ENCODE results near the gene YDJC.

The YDJC gene

DNA sequence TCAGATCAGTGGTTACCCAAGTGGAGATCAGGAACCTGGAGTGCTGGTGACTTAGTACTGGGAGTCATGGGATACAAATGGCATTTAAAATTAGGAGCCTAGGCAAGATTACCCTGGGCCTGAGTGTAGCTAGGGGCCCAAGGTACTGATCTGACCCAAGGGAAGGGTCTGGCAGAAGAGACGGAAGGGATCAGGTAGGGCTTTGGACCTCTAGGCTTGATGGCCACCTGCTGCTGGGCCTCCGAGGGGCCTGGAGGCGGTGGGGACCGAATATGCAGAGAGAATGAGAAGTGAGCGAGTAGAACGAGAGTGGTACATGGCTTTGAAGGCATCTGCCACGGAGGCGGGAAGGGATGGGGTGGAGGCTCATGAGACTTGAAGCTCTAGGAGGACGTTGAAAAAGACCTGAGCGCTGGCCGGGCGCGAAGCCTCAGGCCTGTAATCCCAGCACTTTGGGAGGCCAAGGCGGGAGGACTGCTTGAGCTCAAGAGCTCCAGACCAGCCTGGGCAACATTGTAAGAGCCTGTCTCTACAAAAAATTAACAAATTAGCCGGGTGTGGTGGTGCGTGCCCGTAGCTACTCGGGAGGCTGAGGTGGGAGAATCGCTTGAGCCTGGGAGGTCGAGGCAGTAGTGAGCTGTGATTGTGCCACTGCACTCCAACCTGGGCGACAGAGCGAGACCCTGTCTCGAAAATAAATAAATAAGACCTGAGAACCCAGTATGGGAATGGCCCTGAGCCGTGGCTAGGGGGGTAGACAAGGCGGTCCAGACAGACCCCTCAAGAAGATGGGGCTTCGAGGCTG lies 35.4 kb upstream of the YDJC start:
- Histone ChIP-seq H3K9ac (ENCODE audit: low read length) (peak overlapping the region; percentile 93), H3K4me1 (ENCODE audit: control insufficient read depth, insufficient read depth, low read length) (peaks cover 3% of the 10 kb centered on the region), H3K27me3 (replicated peaks; ENCODE audit: control insufficient read depth, insufficient read depth, low read length) (peaks cover 15% of the 10 kb centered on the region), H3K4me3 (ENCODE audit: low read length) (peak overlapping the region; percentile 89), H3K9me3 (ENCODE audit: control insufficient read depth, low read length) (no peaks in the 10 kb centered on the region), H3K36me3 (ENCODE audit: control insufficient read depth, insufficient read depth, low read length, severe bottlenecking) (peaks cover 6% of the 10 kb centered on the region)
- no peak for DNase-seq (ENCODE audit: low read depth)

DNA sequence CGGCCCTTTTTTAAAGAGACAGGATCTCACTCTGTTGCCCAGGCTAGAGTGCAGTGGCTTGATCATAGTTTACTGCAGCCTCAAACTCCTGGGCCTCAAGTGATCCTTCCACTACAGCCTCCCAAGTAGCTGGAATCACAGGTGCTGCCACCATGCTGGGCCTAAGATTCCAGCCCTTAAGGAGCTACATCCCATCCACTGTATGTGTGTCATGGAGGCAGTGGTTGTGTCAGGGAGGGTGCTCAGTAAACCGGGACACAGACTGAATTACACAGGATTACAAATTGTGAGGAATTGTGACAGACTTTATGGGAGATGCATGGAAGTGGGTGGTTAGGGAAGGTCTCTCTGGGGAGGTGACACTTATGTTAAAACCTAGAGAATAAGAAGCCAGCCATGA lies 33.9 kb upstream of the YDJC start:
- H3K9ac ChIP-seq (ENCODE audit: low read length): no peak overlapping the region
- no peak for DNase-seq (ENCODE audit: low read depth)

DNA sequence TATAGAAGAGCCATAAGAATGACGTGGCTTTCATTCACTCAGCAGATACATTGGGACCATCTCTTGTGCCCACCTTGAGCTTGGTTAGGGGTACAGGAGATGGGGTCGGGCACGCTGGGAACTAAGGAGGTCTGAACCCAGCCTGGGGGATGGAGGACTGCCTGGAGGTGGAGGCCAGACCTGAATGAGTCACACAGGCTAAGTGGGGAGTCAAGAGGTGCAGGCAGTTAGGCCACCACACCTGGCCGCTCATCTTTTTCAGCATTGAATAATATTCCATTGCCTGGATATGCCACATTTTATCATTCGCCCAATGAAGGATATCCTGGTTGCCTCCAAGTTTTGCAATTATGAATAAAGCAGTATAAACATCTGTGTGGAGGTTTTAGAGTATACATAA lies 32.2 kb upstream of the YDJC start:
- Histone ChIP-seq H3K27me3 (replicated peaks; ENCODE audit: control insufficient read depth, insufficient read depth, low read length) (peaks cover 18% of the 10 kb centered on the region), H3K36me3 (ENCODE audit: control insufficient read depth, insufficient read depth, low read length, severe bottlenecking) (no peaks in the 10 kb centered on the region), H3K4me1 (ENCODE audit: control insufficient read depth, insufficient read depth, low read length) (peaks cover 3% of the 10 kb centered on the region), H3K9ac (ENCODE audit: low read length) (no peak overlapping the region), H3K4me3 (ENCODE audit: low read length) (no peak overlapping the region), H3K9me3 (ENCODE audit: control insufficient read depth, low read length) (no peaks in the 10 kb centered on the region)
- no peak for DNase-seq (ENCODE audit: low read depth)

More for the DNA sequence above, 33.9 kb upstream of the YDJC start:
- Histone ChIP-seq H3K4me3 (ENCODE audit: low read length) (no peak overlapping the region), H3K4me1 (ENCODE audit: control insufficient read depth, insufficient read depth, low read length) (peaks cover 3% of the 10 kb centered on the region), H3K27me3 (replicated peaks; ENCODE audit: control insufficient read depth, insufficient read depth, low read length) (peaks cover 18% of the 10 kb centered on the region), H3K9me3 (ENCODE audit: control insufficient read depth, low read length) (no peaks in the 10 kb centered on the region), H3K36me3 (ENCODE audit: control insufficient read depth, insufficient read depth, low read length, severe bottlenecking) (no peaks in the 10 kb centered on the region)

DNA sequence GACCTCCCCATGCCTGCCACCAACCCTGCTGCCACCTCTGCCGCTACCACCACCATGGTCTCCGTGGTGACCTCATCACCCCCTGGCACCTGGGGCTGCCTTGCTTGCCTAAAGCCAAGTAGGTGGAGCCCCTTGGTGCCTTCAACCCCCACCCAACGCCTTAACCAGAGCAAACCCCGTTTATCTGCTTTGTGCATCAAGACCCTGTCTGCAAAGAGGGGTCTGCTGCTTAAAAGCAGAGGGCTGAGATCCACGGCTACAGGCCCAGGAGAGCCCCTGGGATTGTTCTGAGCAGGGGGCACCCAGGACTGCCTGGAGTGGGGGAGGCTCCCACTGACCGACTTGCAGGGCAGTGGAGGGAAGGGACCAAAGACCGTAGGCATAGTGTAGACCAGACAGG lies 31.1 kb upstream of the YDJC start:
- no peak overlapping the region for H3K4me3 ChIP-seq (ENCODE audit: low read length)
- H3K9ac ChIP-seq (ENCODE audit: low read length): no peak overlapping the region
- H3K27me3 ChIP-seq (replicated peaks; ENCODE audit: control insufficient read depth, insufficient read depth, low read length): peaks cover 18% of the 10 kb centered on the region
- no peaks in the 10 kb centered on the region for H3K36me3 ChIP-seq (ENCODE audit: control insufficient read depth, insufficient read depth, low read length, severe bottlenecking)
- H3K9me3 ChIP-seq (ENCODE audit: control insufficient read depth, low read length): no peaks in the 10 kb centered on the region
- DNase-seq (ENCODE audit: low read depth): no peak
- H3K4me1 ChIP-seq (ENCODE audit: control insufficient read depth, insufficient read depth, low read length): no peaks in the 10 kb centered on the region

DNA sequence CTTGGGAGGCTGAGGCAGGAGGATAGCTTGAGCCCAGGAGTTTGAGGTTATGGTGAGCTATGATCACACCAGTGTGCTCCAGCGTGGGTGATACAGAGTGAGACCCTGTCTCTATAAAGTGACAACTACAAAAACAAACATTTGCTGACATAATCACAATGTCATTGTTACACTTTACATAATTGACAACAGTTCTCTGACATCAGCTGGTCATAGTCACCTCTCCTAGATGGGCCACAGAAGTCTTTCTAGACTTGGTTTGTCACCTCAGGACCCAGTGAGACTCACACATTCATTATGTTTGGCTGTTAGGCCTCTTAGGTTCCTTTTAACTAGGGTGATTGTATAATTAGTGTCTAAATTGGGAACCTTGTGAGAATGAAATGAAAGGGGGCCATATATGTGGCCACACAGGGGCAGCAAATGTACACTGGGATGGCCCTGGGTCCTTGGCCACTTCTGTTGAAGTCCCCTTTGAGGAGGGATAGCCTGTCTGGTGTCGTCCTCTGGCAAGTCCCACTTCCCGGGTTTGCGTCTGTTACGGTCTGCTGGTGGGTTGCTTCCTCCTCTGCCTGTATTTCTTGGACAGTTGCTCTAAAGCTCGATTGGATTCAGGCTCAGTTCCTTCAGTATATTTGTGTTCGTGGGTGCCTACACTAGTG lies 30.2 kb upstream of the YDJC start:
- Histone ChIP-seq H3K9ac (ENCODE audit: low read length) (no peak overlapping the region), H3K4me3 (ENCODE audit: low read length) (no peak overlapping the region), H3K36me3 (ENCODE audit: control insufficient read depth, insufficient read depth, low read length, severe bottlenecking) (no peaks in the 10 kb centered on the region), H3K27me3 (replicated peaks; ENCODE audit: control insufficient read depth, insufficient read depth, low read length) (peaks cover 18% of the 10 kb centered on the region), H3K4me1 (ENCODE audit: control insufficient read depth, insufficient read depth, low read length) (no peaks in the 10 kb centered on the region), H3K9me3 (ENCODE audit: control insufficient read depth, low read length) (no peaks in the 10 kb centered on the region)
- DNase-seq (ENCODE audit: low read depth): no peak

DNA sequence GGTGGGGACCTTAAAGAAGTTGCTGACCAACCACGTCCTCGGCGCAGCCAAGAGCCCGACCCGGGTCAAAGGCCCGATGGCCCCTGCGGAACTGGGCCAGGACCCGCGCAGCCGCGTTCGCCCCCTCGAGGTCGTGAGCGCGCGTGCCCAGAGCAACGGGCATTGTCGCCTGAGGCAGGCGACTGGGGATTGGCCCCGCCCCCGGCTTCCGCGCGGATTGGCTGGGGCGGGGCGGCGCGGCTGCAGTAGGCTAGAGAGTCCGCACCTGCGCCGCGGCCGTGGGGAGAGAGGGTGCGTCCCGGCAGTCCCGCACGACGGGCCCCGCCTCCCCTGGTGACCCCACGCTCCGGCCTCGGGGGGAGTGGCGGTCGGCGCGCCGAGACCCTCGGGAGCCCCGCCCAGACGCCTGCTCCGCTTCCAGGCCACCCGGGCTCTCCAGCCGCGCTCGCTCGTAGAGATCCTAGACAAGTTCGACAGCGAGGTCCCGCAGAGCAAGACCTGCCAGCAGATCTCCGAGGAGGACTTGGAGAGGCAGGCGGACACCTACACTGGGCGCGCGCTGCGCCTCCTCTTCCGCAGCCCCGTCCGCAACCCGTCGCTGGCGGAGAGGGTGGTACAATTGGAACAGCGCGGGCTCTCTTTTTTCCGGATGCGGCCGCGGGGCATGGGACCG lies 27.7 kb upstream of the YDJC start:
- peak; percentile 71 for DNase-seq (ENCODE audit: low read depth)
- no peaks in the 10 kb centered on the region for H3K36me3 ChIP-seq (ENCODE audit: control insufficient read depth, insufficient read depth, low read length, severe bottlenecking)
- H3K9me3 ChIP-seq (ENCODE audit: control insufficient read depth, low read length): no peaks in the 10 kb centered on the region
- H3K9ac ChIP-seq (ENCODE audit: low read length): no peak overlapping the region
- H3K27me3 ChIP-seq (replicated peaks; ENCODE audit: control insufficient read depth, insufficient read depth, low read length): peaks cover 18% of the 10 kb centered on the region
- H3K4me1 ChIP-seq (ENCODE audit: control insufficient read depth, insufficient read depth, low read length): peaks cover 3% of the 10 kb centered on the region
- peak overlapping the region; percentile 72 for H3K4me3 ChIP-seq (ENCODE audit: low read length)

DNA sequence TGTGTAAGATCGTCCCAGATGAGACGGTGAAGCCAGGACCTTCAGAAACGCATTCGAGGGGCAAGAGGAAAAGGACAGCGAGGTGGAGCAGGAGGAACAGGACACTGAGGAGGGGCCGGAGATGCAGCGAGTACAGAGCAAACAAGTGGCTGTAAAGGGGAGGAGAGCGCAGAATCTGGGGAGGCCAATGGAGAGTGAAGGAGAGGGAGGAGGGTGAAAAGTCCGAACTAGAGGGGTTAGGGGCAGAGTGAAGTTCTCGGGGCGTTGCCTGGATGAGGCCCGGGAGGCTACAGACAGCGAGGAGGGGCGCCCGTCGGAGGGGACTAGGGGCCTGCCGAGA lies 27.2 kb upstream of the YDJC start:
- H3K27me3 ChIP-seq (replicated peaks; ENCODE audit: control insufficient read depth, insufficient read depth, low read length): peaks cover 18% of the 10 kb centered on the region
- no peak overlapping the region for H3K9ac ChIP-seq (ENCODE audit: low read length)
- peaks cover 4% of the 10 kb centered on the region for H3K4me1 ChIP-seq (ENCODE audit: control insufficient read depth, insufficient read depth, low read length)
- no peaks in the 10 kb centered on the region for H3K9me3 ChIP-seq (ENCODE audit: control insufficient read depth, low read length)
- no peak for DNase-seq (ENCODE audit: low read depth)
- H3K36me3 ChIP-seq (ENCODE audit: control insufficient read depth, insufficient read depth, low read length, severe bottlenecking): no peaks in the 10 kb centered on the region
- peak overlapping the region; percentile 72 for H3K4me3 ChIP-seq (ENCODE audit: low read length)

DNA sequence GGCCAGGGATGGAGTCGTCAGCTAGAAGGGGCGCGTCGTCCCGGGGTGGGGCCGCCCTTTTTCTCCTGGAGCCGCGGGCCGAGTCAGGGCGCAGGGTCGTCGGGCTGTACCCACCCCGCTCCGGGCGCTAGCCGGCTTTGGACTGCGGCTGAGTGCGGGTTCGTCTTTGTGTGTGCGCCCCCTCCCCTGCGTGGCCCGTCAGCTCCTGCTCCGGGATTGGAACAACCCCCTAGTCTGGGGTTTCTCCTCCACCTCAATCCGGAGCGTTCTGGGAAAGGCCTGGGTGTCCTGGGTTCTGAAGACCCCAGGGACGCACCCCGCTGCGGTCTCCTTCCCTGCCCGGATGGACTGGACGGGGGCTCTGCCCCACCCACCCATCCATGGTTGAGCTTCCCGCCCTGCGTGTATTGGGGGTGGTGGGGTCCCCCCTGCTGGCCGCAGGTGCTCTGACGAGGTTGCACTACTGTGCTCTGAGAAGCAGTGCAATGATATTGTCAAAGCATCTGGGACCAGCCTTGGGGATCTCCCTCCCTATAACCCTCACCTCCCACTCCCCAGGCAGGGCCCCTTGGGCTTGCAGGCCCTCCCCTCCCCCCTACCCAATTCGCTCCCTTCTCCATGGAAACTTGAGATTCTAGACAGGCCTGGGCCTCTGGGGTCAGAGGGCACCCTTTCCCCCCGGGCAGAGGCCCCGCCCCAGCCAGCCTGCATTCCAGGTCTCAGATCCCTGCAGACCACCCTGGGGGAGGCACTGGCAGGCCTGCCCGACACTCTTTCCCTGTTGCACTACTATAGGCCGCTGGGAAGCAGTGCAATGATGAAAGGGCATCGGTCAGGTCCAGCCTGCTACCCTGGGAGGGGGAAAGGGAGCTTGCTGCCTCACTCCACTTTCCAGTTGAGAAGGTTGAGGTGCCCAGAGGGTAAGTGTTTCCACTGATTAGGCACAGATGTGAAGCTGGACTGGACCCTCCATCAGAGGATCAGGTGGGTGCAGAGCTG lies 23.0 kb upstream of the YDJC start:
- H3K9me3 ChIP-seq (ENCODE audit: control insufficient read depth, low read length): no peaks in the 10 kb centered on the region
- peak overlapping the region; percentile 81 for H3K9ac ChIP-seq (ENCODE audit: low read length)
- H3K27me3 ChIP-seq (replicated peaks; ENCODE audit: control insufficient read depth, insufficient read depth, low read length): no peaks in the 10 kb centered on the region
- peaks cover 3% of the 10 kb centered on the region for H3K36me3 ChIP-seq (ENCODE audit: control insufficient read depth, insufficient read depth, low read length, severe bottlenecking)
- no peak for DNase-seq (ENCODE audit: low read depth)
- peaks cover 12% of the 10 kb centered on the region for H3K4me1 ChIP-seq (ENCODE audit: control insufficient read depth, insufficient read depth, low read length)
- H3K4me3 ChIP-seq (ENCODE audit: low read length): peak overlapping the region; percentile 82

DNA sequence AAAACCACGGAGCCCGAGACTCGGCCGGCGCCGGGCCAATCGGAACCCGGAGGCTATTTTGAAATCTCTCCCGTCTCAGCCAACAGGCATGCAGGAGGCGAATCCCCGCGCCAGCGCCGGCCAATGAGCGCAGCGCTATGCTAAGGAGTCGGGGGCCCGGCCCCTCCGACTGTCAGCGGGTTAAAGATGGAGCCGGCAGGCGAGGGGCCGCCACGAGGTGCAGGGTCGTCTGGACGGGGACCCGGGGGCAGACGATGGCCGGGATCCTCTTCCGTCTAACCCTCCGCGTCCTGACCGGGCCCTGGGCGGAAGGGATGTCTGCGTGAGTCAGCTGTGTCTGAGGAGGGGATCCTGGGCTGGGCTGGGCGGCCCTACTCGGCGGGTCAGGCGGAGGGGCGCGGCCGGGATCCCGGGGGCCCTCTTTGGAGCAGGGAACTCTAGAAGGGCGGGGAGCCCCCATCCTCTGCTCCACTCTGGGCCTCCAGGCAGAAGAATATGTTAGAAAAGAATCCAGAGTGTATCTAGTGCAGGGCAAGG lies 22.3 kb upstream of the YDJC start:
- H3K36me3 ChIP-seq (ENCODE audit: control insufficient read depth, insufficient read depth, low read length, severe bottlenecking): peaks cover 3% of the 10 kb centered on the region
- H3K4me3 ChIP-seq (ENCODE audit: low read length): peak overlapping the region; percentile 82
- DNase-seq (ENCODE audit: low read depth): peak; percentile 97
- H3K9me3 ChIP-seq (ENCODE audit: control insufficient read depth, low read length): no peaks in the 10 kb centered on the region
- peaks cover 12% of the 10 kb centered on the region for H3K4me1 ChIP-seq (ENCODE audit: control insufficient read depth, insufficient read depth, low read length)
- H3K9ac ChIP-seq (ENCODE audit: low read length): peak overlapping the region; percentile 81
- H3K27me3 ChIP-seq (replicated peaks; ENCODE audit: control insufficient read depth, insufficient read depth, low read length): no peaks in the 10 kb centered on the region

DNA sequence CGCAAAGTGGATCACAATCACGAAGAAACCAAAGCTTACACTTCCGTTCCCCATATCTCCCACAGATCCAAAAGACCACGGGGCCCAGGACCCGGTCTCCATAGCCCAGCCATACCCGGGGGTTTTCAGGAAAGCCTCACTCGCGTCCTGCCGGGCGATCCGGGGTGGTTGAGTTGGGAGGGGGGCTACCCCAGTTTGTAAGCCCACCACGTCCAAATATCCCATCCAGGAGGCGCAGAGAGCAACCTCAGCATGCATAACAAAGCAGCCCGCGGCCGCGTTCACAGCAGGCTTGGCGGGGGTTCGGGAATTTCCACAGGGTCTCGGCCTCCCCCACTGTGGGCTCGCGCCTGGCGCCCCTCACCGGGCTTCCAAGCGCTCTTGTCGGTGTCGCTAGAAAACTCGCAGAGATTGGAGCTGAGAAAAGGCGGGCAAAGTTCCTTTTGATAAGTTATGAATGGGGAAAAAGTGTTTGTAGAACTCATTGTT lies 21.7 kb upstream of the YDJC start:
- peaks cover 12% of the 10 kb centered on the region for H3K4me1 ChIP-seq (ENCODE audit: control insufficient read depth, insufficient read depth, low read length)
- peak overlapping the region; percentile 81 for H3K9ac ChIP-seq (ENCODE audit: low read length)
- H3K4me3 ChIP-seq (ENCODE audit: low read length): peak overlapping the region; percentile 82
- H3K27me3 ChIP-seq (replicated peaks; ENCODE audit: control insufficient read depth, insufficient read depth, low read length): no peaks in the 10 kb centered on the region
- no peak for DNase-seq (ENCODE audit: low read depth)
- H3K36me3 ChIP-seq (ENCODE audit: control insufficient read depth, insufficient read depth, low read length, severe bottlenecking): peaks cover 3% of the 10 kb centered on the region
- no peaks in the 10 kb centered on the region for H3K9me3 ChIP-seq (ENCODE audit: control insufficient read depth, low read length)
